Mesodermal cell (in vitro differentiated cells): Measurements from ENCODE around the gene MTHFR.

ENCODE experiments used
- H3K27ac ChIP-seq: 2 replicates; pipeline ENCODE4 v1.7.0; 2013; ENCODE audit warnings: mild to moderate bottlenecking, low read depth, low read length, moderate library complexity; ENCODE audit not compliant: severe bottlenecking
- H3K36me3 ChIP-seq: 2 replicates; pipeline ENCODE4 v1.7.1; 2013; ENCODE audit warnings: mild to moderate bottlenecking, low read length, moderate library complexity; ENCODE audit not compliant: control insufficient read depth, insufficient read depth
- H3K4me1 ChIP-seq: one replicate; pipeline ENCODE4 v1.7.1; 2013; ENCODE audit warnings: mild to moderate bottlenecking, low read length; ENCODE audit not compliant: insufficient read depth, control insufficient read depth, poor library complexity, severe bottlenecking
- H3K4me3 ChIP-seq: 2 replicates; pipeline ENCODE4 v1.7.0; 2013; ENCODE audit warnings: low read length, control low read depth, mild to moderate bottlenecking; ENCODE audit not compliant: insufficient read depth, poor library complexity, severe bottlenecking; ENCODE audit errors: extremely low read depth
- H3K9me3 ChIP-seq: 2 replicates; pipeline ENCODE4 v1.7.1; 2013; ENCODE audit warnings: mild to moderate bottlenecking, low read length, moderate library complexity; ENCODE audit not compliant: control insufficient read depth
- WGBS, 2 experiments: methylation state at CpG; one replicate each; pipeline ENCODE4 v1.1.5; 2013; ENCODE audit warnings: missing lambda C conversion rate in 2 of 2; ENCODE audit not compliant: insufficient coverage in 2 of 2; 5-methylcytosine and 5-hydroxymethylcytosine counted together

The MTHFR gene

DNA sequence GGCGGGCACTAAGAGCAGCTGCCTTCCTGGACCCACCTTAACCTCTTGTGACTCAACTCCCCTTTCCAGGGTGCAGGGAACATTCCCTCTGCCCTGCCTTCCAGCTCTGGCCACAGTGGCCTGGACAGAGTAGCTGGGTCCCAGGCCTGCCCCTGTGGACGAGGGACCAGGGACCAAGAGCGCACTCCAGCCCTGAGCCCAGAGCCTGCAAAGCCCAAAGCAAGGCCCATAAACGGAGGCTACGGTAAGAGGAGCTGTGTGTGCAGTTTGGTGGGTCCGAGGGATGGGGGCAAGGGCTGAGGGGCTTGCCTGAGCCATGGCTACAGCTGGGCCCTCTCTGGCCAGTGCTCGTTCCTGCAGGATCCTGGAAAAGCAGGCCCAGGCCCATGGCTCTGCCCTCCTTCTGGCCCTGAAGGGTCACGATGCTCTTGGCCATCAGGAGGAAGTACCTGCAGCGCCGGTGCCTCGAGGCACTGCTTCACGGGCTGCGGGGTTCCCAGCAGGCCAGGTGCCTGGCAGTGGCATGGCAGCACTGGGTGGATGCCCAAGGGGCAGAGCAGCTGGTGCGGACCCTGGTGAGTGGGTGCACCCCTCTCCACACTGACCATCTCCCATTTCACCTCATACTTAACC lies 17.8 kb downstream of the MTHFR start:
- peaks cover 15% of the 10 kb centered on the region for H3K36me3 ChIP-seq
- H3K9me3 ChIP-seq: no peaks in the 10 kb centered on the region
- no peak overlapping the region for H3K4me3 ChIP-seq
- 75 to 87% methylated on average over 8 to 14 of the region's 14 CpGs for WGBS, 2 experiments
- H3K4me1 ChIP-seq: peaks cover 35% of the 10 kb centered on the region
- H3K27ac ChIP-seq: peak overlapping the region; percentile 79

DNA sequence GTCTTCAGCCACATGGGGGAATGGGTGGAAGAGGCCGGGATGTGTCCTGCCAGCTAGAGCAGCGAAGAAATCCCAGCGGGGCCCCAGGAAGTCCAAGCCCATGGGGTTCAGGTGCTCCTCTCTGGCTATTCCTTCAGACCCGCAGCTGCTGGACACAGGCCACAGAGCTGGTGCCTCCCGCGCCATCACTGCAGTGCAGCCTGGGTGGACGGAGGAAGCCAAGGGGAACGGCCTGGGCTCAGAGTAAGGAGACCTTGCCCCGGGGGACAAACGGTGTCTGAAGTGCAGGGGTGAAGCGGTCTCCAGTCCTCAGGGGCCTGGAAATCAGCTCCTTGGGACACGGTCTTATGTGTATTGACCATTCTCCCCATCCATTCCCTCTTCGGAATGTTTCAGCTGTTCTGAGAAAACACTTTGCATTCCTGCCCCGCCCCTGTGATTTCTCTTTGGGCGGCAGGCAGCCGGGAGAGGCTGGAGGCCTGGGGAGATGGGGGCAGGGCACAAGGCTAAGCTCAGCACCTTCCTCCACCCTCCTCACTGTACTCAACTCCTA lies 18.4 kb downstream of the MTHFR start:
- H3K4me1 ChIP-seq: peaks cover 35% of the 10 kb centered on the region
- H3K4me3 ChIP-seq: no peak overlapping the region
- H3K27ac ChIP-seq: peak overlapping the region; percentile 79
- H3K36me3 ChIP-seq: peaks cover 11% of the 10 kb centered on the region
- WGBS, 2 experiments: 17 to 23% methylated on average over 11 to 14 of the region's 16 CpGs
- H3K9me3 ChIP-seq: no peaks in the 10 kb centered on the region

DNA sequence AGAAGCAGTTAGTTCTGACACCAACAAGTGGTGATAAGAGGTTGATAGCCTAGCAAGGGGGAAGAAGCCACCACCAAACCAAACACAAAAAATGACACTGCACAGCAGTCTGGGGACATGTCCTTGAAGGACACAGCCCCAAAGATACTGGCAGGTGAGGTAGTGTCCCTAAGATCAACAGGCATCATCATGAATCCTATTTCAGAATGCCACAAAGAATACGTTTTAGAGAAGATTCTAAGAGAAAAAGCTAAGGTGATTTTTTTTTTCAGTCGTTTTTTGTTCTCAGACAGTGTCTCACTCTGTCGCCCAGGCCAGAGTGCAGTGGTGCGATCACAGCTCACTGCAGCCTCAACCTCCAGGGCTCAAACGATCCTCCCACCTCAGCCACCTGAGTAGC lies 19.6 kb downstream of the MTHFR start:
- H3K9me3 ChIP-seq: no peaks in the 10 kb centered on the region
- peaks cover 9% of the 10 kb centered on the region for H3K36me3 ChIP-seq
- peaks cover 30% of the 10 kb centered on the region for H3K4me1 ChIP-seq
- 65 to 89% methylated on average over 4 of the region's 5 CpGs for WGBS, 2 experiments
- H3K4me3 ChIP-seq: no peak overlapping the region
- no peak overlapping the region for H3K27ac ChIP-seq

DNA sequence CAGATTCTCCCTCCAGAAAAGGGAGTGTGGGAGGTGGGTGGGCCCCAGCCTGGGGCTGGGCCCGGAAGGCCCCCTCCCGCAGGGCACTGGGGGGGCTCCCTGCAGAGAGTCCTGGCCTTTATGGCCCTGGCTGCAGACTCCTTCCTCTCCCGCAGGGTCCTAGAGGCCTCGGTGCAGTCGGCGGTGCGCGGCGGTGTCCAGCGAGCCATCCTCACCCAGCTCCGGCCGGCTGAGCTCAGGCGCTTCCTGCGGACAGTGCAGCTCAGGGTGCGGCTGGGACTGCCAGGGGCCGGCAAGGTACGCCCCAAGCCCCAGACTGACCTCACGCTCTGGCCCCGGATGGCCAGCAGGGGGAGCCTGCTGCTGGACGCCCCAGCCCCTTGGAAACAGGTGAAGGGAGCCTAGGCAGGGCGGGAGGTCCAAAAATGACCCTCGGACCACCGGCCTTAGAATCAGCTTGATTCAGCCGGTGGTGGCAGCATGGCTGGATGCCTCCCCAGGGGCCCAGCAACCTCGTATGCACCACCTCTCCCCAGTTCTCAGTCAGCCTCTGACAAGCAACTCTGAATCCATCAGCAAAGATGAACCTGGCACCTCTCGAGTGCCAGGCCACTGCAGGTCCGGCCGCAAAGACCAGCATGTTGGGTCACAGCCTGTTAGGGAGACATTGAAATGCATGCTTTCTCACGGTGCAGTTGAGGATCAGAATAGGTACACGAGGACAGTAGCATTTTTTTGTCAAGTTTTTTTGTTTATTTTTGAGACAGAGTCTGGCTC lies 20.6 kb downstream of the MTHFR start:
- no peaks in the 10 kb centered on the region for H3K9me3 ChIP-seq
- 18 to 21% methylated on average over 27 of the region's 30 CpGs for WGBS, 2 experiments
- H3K36me3 ChIP-seq: no peaks in the 10 kb centered on the region
- H3K4me1 ChIP-seq: peaks cover 23% of the 10 kb centered on the region
- H3K4me3 ChIP-seq: no peak overlapping the region
- H3K27ac ChIP-seq: no peak overlapping the region

DNA sequence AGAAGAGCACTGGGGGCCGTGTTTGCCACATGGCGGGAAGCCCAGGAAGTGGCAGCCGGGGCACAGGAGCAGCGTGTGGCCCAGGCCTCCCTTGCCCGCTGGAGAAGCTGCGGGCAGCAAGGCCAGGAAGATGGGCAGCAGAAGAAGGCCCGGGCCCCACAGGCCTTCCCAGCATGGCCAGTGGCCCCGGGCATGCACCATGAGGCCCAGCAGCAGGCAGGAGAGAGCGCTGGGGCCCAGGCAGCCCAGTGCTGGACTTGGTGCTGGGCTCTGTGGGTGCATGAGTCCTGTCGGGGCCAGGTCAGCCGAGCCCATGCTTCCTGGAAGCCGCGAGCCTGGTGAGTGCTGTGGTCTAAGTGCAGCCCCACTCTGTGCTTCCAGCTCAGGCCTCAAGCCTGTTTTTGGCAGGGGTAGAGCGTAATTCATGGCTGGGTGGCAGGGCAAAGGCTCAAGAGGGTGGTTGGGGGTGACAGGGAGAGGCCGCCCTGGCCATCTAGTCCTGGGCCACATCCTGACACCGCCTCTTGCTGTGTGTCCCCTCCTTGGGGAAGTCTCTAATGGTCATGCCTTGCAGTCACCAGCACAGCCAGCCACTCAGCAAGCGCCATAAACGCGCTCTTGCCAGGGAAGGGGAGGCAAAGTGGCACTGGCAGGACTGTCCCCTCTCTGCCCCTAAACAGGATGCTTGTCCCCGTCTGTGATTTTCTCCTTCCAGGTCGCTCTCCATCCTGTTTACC lies 21.3 kb downstream of the MTHFR start:
- Histone ChIP-seq H3K9me3 (no peaks in the 10 kb centered on the region), H3K27ac (no peak overlapping the region), H3K4me1 (peaks cover 23% of the 10 kb centered on the region), H3K4me3 (no peak overlapping the region), H3K36me3 (no peaks in the 10 kb centered on the region)
- WGBS, 2 experiments: 82 to 86% methylated on average over 13 to 19 of the region's 21 CpGs

DNA sequence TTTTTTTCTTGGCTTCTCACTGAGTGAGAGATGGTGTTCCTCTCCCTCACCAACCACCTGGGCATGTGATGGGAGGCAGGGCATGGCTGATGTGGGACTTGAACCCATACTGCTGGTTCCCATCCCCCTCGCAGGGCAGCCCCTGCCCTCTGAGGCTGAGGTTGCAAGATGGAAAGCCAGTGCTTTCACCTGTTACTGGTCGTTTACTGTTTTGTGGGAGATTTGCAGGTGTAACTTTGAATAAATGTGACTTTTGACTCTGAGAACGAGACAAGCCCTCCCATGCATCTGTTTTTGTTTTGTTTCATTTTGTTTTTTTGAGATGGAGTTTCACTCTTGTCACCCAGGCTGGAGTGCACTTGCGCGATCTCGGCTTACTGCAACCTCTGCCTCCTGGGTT lies 22.2 kb downstream of the MTHFR start:
- H3K36me3 ChIP-seq: no peaks in the 10 kb centered on the region
- WGBS, 2 experiments: 98% methylated on average over 5 to 6 of the region's 6 CpGs
- H3K9me3 ChIP-seq: no peaks in the 10 kb centered on the region
- no peak overlapping the region for H3K4me3 ChIP-seq
- H3K27ac ChIP-seq: no peak overlapping the region
- H3K4me1 ChIP-seq: peaks cover 23% of the 10 kb centered on the region

DNA sequence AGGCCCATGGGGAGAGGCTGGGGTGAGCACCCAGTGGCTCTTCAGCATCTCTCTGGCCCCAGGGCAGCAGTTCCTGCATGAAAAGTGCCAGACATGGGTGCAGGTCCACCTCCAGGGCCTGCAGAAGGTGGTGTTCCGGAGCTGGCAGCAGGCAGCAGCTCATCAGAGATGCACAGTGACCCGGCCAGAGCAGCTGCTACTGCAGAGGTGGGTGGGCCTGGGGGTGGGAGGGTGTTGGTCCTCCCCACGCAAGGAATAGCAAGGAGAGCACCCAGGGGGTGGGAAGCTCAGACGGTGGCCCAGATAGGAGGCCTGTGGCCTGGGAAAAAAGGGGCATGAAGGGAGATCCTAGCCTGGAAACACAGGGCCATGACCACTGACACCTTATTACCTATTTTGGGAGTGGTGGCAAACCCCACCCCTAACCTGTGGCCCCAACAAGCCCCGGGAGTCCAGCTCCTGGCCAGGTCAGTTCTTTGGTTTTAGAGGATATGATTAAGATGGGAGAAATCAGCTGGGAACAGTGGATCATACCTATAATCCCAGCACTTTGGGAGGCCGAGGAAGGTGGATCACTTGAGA lies 23.5 kb downstream of the MTHFR start:
- Histone ChIP-seq H3K27ac (no peak overlapping the region), H3K4me1 (peaks cover 10% of the 10 kb centered on the region), H3K4me3 (no peak overlapping the region), H3K36me3 (no peaks in the 10 kb centered on the region), H3K9me3 (no peaks in the 10 kb centered on the region)
- 77 to 87% methylated on average over 3 of the region's 6 CpGs for WGBS, 2 experiments

DNA sequence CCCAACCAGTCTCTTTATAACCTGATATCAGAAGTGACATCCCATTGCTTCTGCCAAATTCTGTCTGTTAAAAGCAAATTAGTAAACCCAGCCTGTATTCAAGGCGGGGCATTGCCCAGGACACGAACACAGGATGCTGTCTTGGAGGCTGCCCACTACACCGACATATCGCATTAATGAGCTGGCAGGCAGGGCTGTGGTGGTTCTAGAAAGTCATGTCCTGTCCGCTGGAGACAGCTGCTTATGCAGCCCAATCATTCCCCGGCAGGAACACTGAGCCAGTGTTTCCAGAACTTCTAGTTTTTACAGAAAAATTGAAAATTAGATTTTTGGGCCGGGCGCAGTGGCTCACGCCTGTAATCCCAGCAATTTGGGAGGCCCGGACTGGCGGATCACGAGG lies 24.5 kb downstream of the MTHFR start:
- Histone ChIP-seq H3K4me3 (no peak overlapping the region), H3K4me1 (peaks cover 5% of the 10 kb centered on the region), H3K27ac (no peak overlapping the region), H3K9me3 (no peaks in the 10 kb centered on the region), H3K36me3 (no peaks in the 10 kb centered on the region)
- WGBS, 2 experiments: 93 to 96% methylated on average over 11 to 12 of the region's 12 CpGs

DNA sequence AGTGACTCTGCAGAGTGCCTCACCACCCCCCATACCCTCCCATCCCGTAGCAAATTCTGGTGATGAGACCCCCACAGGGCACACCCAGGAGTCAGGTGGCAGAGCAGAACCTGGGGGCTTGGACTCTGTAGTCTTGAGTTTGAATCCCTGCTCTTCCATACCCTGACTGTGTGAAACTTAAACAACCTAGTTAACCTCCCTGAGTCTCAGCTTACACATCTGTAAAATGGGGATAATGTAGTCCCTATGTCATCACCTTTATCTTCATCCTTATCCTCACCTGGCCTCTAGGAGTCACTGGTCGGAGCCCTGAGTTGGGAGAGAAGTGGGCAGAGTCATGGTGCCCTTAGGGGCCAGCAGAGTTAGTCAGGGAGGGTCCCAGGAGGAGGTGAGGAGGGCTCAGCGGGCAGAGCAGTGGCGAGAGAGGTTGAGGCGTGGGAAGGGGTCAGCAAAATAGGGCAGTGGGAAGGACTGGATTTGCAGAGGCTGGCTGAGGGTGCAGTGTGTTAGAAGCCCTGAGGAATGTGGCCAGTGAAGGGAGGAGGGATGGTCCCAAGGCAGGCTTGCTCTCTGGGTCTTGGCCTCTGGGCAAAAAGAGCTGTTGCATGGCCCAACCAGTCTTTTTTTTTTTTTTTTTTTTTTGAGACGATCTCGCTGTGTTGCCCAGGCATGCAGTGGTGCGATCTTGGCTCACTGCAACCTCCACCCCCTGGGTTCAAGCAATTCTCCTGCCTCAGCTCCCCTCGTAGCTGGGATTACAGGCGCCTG lies 25.2 kb downstream of the MTHFR start:
- Histone ChIP-seq H3K36me3 (no peaks in the 10 kb centered on the region), H3K4me3 (no peak overlapping the region), H3K9me3 (no peaks in the 10 kb centered on the region), H3K4me1 (peaks cover 5% of the 10 kb centered on the region), H3K27ac (no peak overlapping the region)
- 90 to 94% methylated on average over 2 to 4 of the region's 10 CpGs for WGBS, 2 experiments
